Loucy (cell line): Measurements from ENCODE around the gene PAXIP1.
"Not testable (repeated sequence)": the region's sequence is repeated elsewhere in the genome, so short reads cannot be mapped to it uniquely, and the experiment has no call there.

Source experiments
- H2AFZ ChIP-seq: fragments of 200-600 bp; sonication (generic); 2 replicates; pipeline ENCODE4 v1.6.0; 2016; ENCODE audit warnings: antibody characterized with exemption, mild to moderate bottlenecking, low read length, moderate library complexity
- H3F3A ChIP-seq: fragments of 200-600 bp; 2 replicates; pipeline ENCODE4 v1.6.0; 2016; ENCODE audit warnings: antibody characterized with exemption, low read depth, mild to moderate bottlenecking
- H3K27me3 ChIP-seq: fragments of 200-600 bp; sonication (generic); 2 replicates; pipeline ENCODE4 v1.6.1; 2014; ENCODE audit warnings: low read length, mild to moderate bottlenecking; ENCODE audit not compliant: insufficient read depth, poor library complexity, severe bottlenecking
- H3K36me3 ChIP-seq: fragments of 200-600 bp; sonication (generic); 2 replicates; pipeline ENCODE4 v1.6.1; 2016; ENCODE audit warnings: low read length; ENCODE audit not compliant: insufficient read depth
- H3K4me1 ChIP-seq: fragments of 200-600 bp; sonication (generic); 2 replicates; pipeline ENCODE4 v1.5.1; 2014; ENCODE audit warnings: low read length, mild to moderate bottlenecking; ENCODE audit not compliant: insufficient read depth, poor library complexity, severe bottlenecking
- H3K4me2 ChIP-seq: fragments of 200-600 bp; sonication (generic); 2 replicates; pipeline ENCODE4 v1.6.0; 2014; ENCODE audit warnings: antibody characterized with exemption, low read length, low read depth, mild to moderate bottlenecking; ENCODE audit not compliant: poor library complexity, severe bottlenecking
- H3K4me3 ChIP-seq: fragments of 200-600 bp; sonication (generic); 2 replicates; pipeline ENCODE4 v1.5.1; 2014; ENCODE audit warnings: low read length, mild to moderate bottlenecking, mixed read lengths; ENCODE audit not compliant: poor library complexity, severe bottlenecking
- H3K79me2 ChIP-seq: fragments of 200-600 bp; sonication (generic); 2 replicates; pipeline ENCODE4 v1.6.1; 2014; ENCODE audit warnings: low read length; ENCODE audit not compliant: insufficient read depth
- H3K9ac ChIP-seq: fragments of 200-600 bp; sonication (generic); 2 replicates; pipeline ENCODE4 v1.6.0; 2014; ENCODE audit warnings: mild to moderate bottlenecking, low read depth, low read length, moderate library complexity; ENCODE audit not compliant: poor library complexity, severe bottlenecking
- H3K9me2 ChIP-seq: fragments of 200-600 bp; sonication (generic); replicated peaks from 2 replicates; pipeline ENCODE4 v1.6.1; 2016; ENCODE audit warnings: low read depth, low read length, mixed read lengths
- H3K9me3 ChIP-seq: fragments of 200-600 bp; sonication (generic); 2 replicates; pipeline ENCODE4 v1.6.1; 2014; ENCODE audit warnings: mild to moderate bottlenecking, antibody characterized with exemption, low read length, low read depth; ENCODE audit not compliant: insufficient read depth
- H4K20me1 ChIP-seq: fragments of 200-600 bp; sonication (generic); 2 replicates; pipeline ENCODE4 v1.6.0; 2014; ENCODE audit warnings: antibody characterized with exemption, low read length, mild to moderate bottlenecking; ENCODE audit not compliant: insufficient read depth, poor library complexity, severe bottlenecking
- EZH2phosphoT487 ChIP-seq: fragments of 200-600 bp; IDR thresholded peaks from 2 replicates; pipeline ENCODE4 v1.6.1; 2018; ENCODE audit warnings: antibody characterized with exemption, mild to moderate bottlenecking, moderate library complexity, borderline replicate concordance
- TF ChIP-seq, protein P1 (sequence below): fragments of 200-600 bp; sonication (generic); conservative IDR thresholded peaks from 2 replicates; pipeline ENCODE4 v1.5.1; 2014; ENCODE audit warnings: mild to moderate bottlenecking, antibody characterized with exemption, low read length

Gene PAXIP1

DNA sequence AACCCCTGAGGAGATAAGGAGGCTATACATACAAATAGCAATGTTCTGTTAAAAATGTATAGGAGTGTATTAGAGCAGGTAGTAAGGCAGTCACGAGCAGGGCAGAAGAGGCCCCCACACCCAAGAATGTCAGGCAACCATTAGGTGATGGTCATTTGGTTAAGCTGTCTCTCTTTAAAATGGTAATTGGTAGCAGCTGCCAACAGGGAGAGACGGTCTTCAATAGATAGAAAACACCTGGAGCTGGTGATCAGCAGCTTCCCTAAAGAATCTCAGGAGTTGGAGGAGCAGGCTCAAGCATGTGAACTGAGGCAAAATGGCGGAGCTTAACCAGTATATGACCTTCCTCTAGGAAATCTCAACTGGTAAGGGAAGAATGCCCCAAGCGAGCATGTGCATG is 40.8 kb upstream of the PAXIP1 start:
- H3K4me3 ChIP-seq: no peak overlapping the region
- TF ChIP-seq EZH2phosphoT487: no peak
- TF ChIP-seq, protein P1, sequence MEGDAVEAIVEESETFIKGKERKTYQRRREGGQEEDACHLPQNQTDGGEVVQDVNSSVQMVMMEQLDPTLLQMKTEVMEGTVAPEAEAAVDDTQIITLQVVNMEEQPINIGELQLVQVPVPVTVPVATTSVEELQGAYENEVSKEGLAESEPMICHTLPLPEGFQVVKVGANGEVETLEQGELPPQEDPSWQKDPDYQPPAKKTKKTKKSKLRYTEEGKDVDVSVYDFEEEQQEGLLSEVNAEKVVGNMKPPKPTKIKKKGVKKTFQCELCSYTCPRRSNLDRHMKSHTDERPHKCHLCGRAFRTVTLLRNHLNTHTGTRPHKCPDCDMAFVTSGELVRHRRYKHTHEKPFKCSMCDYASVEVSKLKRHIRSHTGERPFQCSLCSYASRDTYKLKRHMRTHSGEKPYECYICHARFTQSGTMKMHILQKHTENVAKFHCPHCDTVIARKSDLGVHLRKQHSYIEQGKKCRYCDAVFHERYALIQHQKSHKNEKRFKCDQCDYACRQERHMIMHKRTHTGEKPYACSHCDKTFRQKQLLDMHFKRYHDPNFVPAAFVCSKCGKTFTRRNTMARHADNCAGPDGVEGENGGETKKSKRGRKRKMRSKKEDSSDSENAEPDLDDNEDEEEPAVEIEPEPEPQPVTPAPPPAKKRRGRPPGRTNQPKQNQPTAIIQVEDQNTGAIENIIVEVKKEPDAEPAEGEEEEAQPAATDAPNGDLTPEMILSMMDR: no peak

DNA sequence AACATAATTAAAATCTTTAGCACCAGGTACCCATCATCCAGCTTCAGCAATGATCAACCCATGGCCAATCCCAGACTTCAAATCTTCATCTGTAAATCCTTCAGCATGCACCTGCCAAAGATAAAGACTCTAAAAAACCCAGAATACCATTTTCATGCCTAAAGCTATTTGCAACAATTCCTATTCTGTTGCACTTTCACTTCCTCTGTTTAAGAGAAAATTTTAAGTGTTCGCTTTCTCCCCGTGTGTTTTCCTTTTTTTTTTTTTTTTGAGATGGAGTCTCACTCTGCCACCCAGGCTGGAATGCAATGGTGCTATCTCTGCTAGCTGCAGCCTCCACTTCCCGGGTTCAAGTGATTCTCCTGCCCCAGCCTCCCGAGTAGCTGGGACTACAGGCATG is 35.4 kb upstream of the PAXIP1 start:
- Histone ChIP-seq H3F3A (no peaks in the 10 kb centered on the region), H2AFZ (no peak overlapping the region), H3K36me3 (no peaks in the 10 kb centered on the region), H3K27me3 (no peaks in the 10 kb centered on the region), H3K4me1 (no peaks in the 10 kb centered on the region), H3K4me2 (no peak overlapping the region), H4K20me1 (no peaks in the 10 kb centered on the region), H3K9me3 (no peaks in the 10 kb centered on the region), H3K4me3 (no peak overlapping the region), H3K9ac (no peak overlapping the region), H3K79me2 (no peaks in the 10 kb centered on the region), H3K9me2 (no peaks in the 10 kb centered on the region)
- TF ChIP-seq, protein P1: no peak
- TF ChIP-seq EZH2phosphoT487: no peak

More for the DNA sequence above, 40.8 kb upstream of the PAXIP1 start:
- Histone ChIP-seq H3K9me2 (no peaks in the 10 kb centered on the region), H3K36me3 (no peaks in the 10 kb centered on the region), H2AFZ (no peak overlapping the region), H3K4me1 (no peaks in the 10 kb centered on the region), H3K79me2 (no peaks in the 10 kb centered on the region), H3K27me3 (no peaks in the 10 kb centered on the region), H3F3A (no peaks in the 10 kb centered on the region), H3K4me2 (no peak overlapping the region), H3K9me3 (no peaks in the 10 kb centered on the region), H4K20me1 (no peaks in the 10 kb centered on the region), H3K9ac (no peak overlapping the region)

DNA sequence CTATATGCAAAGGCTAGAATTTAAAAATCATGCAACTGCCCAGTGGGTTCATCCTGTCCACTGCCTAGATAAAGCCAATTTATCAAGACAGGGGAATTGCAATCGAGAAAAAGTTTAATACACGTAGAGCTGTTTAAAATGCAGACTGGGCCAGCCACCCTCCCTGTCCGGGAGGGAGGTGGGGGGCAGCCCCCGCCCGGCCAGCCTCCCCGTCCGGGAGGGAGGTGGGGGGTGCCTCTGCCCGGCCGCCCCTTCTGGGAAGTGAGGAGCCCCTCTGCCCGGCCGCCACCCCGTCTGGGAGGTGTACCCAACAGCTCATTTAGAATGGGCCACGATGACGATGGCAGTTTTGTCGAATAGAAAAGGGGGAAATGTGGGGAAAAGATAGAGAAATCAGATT is 31.6 kb upstream of the PAXIP1 start:
- not testable (repeated sequence) for H3K4me3 ChIP-seq, H3K27me3 ChIP-seq, H3K36me3 ChIP-seq, H4K20me1 ChIP-seq, H3K9me2 ChIP-seq, H3K4me2 ChIP-seq, H3F3A ChIP-seq, H2AFZ ChIP-seq, H3K79me2 ChIP-seq, H3K4me1 ChIP-seq, H3K9me3 ChIP-seq, H3K9ac ChIP-seq

DNA sequence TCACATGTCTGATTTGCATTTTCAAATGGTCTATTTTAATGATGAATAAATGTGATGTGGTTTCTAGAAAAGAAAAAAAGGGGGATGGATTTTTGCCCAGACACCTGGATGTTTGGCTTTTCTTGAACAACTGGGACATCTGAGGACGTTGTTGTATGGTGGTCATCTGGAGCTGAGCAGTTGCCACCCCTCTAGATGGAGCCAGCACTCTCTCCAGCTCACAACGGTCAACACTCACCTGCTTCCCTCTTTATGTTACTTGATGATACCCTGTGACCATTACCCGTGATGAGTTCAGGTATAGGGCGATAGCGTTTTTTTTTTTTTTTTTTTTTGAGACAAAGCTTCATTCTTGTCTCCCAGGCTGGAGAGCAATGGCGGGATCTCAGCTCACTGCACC is 30.1 kb upstream of the PAXIP1 start:
- Histone ChIP-seq H3K36me3 (no peaks in the 10 kb centered on the region), H3K27me3 (no peaks in the 10 kb centered on the region), H4K20me1 (no peaks in the 10 kb centered on the region), H3F3A (no peaks in the 10 kb centered on the region), H3K9ac (no peak overlapping the region), H3K9me3 (no peaks in the 10 kb centered on the region), H3K4me2 (no peak overlapping the region), H3K9me2 (no peaks in the 10 kb centered on the region), H3K4me3 (no peak overlapping the region), H3K79me2 (no peaks in the 10 kb centered on the region), H3K4me1 (no peaks in the 10 kb centered on the region), H2AFZ (no peak overlapping the region)
- TF ChIP-seq, protein P1: no peak
- TF ChIP-seq EZH2phosphoT487: no peak
